Mammary epithelial cell (primary cell): Measurements from ENCODE around the gene POU6F2.

Experiments used
- CTCF ChIP-seq, 2 donors: IDR thresholded peaks in 1 of 2; conservative IDR thresholded peaks in 1 of 2; 2 replicates each; pipeline ENCODE4 v1.5.1; 2011 to 2012; ENCODE audit warnings: inconsistent platforms in 2 of 2, low read length in 2 of 2, mild to moderate bottlenecking in 2 of 2, control low read depth in 1 of 2, low read depth in 1 of 2; ENCODE audit not compliant: insufficient read depth in 1 of 2; ENCODE audit errors: extremely low read depth in 1 of 2
- EZH2 ChIP-seq: IDR thresholded peaks from 2 replicates; pipeline ENCODE4 v1.6.1; 2012; ENCODE audit warnings: low read length, inconsistent platforms, borderline replicate concordance

DNA sequence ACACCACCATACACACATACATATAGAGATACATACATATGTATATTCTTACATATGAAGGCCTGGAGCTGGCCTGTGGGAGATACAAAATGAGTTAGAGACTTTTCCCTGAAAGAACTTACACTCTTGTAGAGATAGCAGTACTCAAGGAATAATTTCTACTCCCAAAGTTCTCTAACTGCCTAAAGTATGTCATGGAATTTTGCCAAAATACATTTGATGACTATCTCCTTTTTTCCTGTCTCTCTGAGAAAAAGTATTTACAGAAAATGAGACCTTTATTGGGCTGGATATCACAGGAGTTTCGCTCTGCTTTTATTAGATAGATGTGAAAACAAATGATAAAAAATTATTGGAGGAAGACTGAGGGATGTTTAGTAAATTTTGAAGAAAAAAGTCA is 220.1 kb downstream of the POU6F2 start:
- TF ChIP-seq CTCF (conservative IDR thresholded peaks at IDR 0.05 in 1 of 2, IDR thresholded peaks at IDR 0.05 in 1 of 2; ENCODE audit: extremely low read depth in 1 of 2, insufficient read depth in 1 of 2, low read depth in 1 of 2, low read length in 2 of 2) (no peak), EZH2 (no peak)
